ENCODE data around the gene ZNF423. TPM values are rescaled to one million over a fixed set of nuclear protein-coding genes. Genes with fewer than 3 reads are reported as not detected.

ZNF423 gene
- total and polyA plus RNA-seq, 9 of the 15 experiments (the other 6 are each of a cell fraction or from before 2014, with no cell fraction given), result not detected

DNA sequence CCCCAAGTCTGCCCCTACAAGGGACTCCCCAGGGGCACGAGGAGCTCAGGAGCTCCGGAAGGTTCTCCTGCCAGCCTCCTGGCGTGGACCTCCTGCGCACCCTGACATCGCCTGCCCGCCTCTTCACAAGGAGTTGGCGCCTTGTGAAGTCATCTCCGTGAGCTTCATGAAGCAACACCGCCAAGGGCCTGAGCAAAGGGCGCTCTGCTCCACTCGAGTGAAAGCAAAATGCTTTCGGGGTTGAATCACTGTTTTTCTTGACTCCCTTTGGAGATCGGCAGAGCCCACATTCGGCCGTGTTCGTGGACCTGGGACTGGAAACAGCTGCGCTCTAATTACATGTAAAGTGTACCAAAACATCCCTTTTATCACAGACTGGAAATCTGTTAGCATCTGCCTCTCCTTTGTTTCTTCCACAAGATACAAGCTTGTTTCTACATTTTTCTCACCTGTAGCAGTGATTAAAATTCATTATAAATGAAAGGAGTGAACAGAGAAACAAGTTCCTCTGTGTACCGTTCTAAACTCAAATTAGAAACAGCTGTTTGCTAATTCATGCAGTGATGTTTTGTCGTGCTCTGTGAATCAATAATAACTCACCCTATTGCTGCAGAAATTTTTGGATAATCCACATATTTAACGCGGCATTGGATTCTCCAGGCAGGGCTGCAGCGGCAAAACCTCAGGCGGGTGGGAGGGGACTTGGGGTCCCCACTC is 203.3 kb downstream of the ZNF423 start:
- BruUV-seq (replicated peaks), result no TSS peak
- Histone ChIP-seq H3K27ac (ENCODE audit: extremely low read depth, low read depth, low read length) (no peak overlapping the region), H3K27me3 (ENCODE audit: control insufficient read depth in 2 of 2, insufficient read depth in 2 of 2, low read length in 2 of 2) (peaks cover 4 to 30% of the 10 kb centered on the region in 2 experiments; a peak in 3 of 5 replicates), H3K4me3 (no peak overlapping the region), H3K9me1 (ENCODE audit: control insufficient read depth, insufficient read depth, low read length) (no peaks in the 10 kb centered on the region), H3K9me3 (replicated peaks; ENCODE audit: control insufficient read depth, insufficient read depth, low read depth, low read length) (no peaks in the 10 kb centered on the region), H3K36me3 (ENCODE audit: control insufficient read depth, insufficient read depth, low read length) (no peaks in the 10 kb centered on the region), H4K20me1 (replicated peaks; ENCODE audit: control insufficient read depth, insufficient read depth, low read length) (no peaks in the 10 kb centered on the region), H3K4me1 (replicated peaks in 1 of 2; ENCODE audit: control insufficient read depth in 2 of 2, insufficient read depth in 2 of 2, low read length in 2 of 2) (no peaks in the 10 kb centered on the region), H3K79me2 (ENCODE audit: control insufficient read depth, insufficient read depth, low read length) (no peaks in the 10 kb centered on the region), H3K9ac (ENCODE audit: insufficient read depth in 1 of 2, low read depth in 2 of 2, low read length in 2 of 2) (no peak overlapping the region), H2AFZ (ENCODE audit: low read depth, low read length) (no peak overlapping the region), H3K4me2 (ENCODE audit: insufficient read depth, low read length) (no peak overlapping the region)
- POLR2A ChIA-PET, result no interaction called here
- intact Hi-C loops (cut with micrococcal nuclease) (no loop called here), in situ Hi-C loops (cut with MboI) (no loop called here)
- FAIRE-seq (no peak), ATAC-seq (no peak), DNase-seq (ENCODE audit: extremely low read depth in 1 of 4, low spot score in 3 of 4) (no peak)
- TF ChIP-seq ZNF239 (CRISPR knock-in tag; IDR thresholded peaks at IDR 0.05) (no peak), KLF10 (CRISPR knock-in tag; IDR thresholded peaks at IDR 0.05) (no peak), BRCA1 (IDR thresholded peaks at IDR 0.05) (no peak), BRCA1 (CRISPR knock-in tag; IDR thresholded peaks at IDR 0.05) (no peak), POU5F1 (IDR thresholded peaks at IDR 0.05; ENCODE audit: borderline replicate concordance, low read depth, low read length, partially characterized antibody) (no peak), ZNF175 (CRISPR knock-in tag; IDR thresholded peaks at IDR 0.05; ENCODE audit: low read depth) (no peak), CBFA2T3 (IDR thresholded peaks at IDR 0.05) (no peak), ARID2 (IDR thresholded peaks at IDR 0.05) (no peak), MCM7 (IDR thresholded peaks at IDR 0.05) (no peak), CBFA2T2 (conservative IDR thresholded peaks at IDR 0.05) (no peak), HNRNPK (IDR thresholded peaks at IDR 0.05; ENCODE audit: low read depth, low read length, poor library complexity, severe bottlenecking) (no peak), NBN (IDR thresholded peaks at IDR 0.05; ENCODE audit: low read depth) (no peak), CXXC5 (CRISPR knock-in tag; IDR thresholded peaks at IDR 0.05) (no peak), BMI1 (IDR thresholded peaks at IDR 0.05; ENCODE audit: low read length) (no peak), RNF2 (IDR thresholded peaks at IDR 0.05) (no peak)
- TF ChIP-seq, protein P1, sequence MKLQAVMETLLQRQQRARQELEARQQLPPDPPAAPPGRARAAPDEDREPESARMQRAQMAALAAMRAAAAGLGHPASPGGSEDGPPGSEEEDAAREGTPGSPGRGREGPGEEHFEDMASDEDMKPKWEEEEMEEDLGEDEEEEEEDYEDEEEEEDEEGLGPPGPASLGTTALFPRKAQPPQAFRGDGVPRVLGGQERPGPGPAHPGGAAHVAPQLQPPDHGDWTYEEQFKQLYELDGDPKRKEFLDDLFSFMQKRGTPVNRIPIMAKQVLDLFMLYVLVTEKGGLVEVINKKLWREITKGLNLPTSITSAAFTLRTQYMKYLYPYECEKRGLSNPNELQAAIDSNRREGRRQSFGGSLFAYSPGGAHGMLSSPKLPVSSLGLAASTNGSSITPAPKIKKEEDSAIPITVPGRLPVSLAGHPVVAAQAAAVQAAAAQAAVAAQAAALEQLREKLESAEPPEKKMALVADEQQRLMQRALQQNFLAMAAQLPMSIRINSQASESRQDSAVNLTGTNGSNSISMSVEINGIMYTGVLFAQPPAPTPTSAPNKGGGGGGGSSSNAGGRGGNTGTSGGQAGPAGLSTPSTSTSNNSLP (IDR thresholded peaks at IDR 0.05; ENCODE audit: borderline replicate concordance, low read depth, low read length), result no peak
- TF ChIP-seq, protein P2, sequence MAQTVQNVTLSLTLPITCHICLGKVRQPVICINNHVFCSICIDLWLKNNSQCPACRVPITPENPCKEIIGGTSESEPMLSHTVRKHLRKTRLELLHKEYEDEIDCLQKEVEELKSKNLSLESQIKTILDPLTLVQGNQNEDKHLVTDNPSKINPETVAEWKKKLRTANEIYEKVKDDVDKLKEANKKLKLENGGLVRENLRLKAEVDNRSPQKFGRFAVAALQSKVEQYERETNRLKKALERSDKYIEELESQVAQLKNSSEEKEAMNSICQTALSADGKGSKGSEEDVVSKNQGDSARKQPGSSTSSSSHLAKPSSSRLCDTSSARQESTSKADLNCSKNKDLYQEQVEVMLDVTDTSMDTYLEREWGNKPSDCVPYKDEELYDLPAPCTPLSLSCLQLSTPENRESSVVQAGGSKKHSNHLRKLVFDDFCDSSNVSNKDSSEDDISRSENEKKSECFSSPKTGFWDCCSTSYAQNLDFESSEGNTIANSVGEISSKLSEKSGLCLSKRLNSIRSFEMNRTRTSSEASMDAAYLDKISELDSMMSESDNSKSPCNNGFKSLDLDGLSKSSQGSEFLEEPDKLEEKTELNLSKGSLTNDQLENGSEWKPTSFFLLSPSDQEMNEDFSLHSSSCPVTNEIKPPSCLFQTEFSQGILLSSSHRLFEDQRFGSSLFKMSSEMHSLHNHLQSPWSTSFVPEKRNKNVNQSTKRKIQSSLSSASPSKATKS (CRISPR knock-in tag; IDR thresholded peaks at IDR 0.05), result no peak
- CTCF ChIA-PET (ENCODE audit: low intra/inter-chr PET ratio), result no interaction called here
- 0% methylated on average over 23 of the region's 23 CpGs for WGBS (ENCODE audit: insufficient coverage, low coverage, missing lambda C conversion rate)
